ENCODE data around the gene BICRAL. TPM values are rescaled to one million over a fixed set of nuclear protein-coding genes. Genes with fewer than 3 reads are reported as not detected.
"Not testable (repeated sequence)": the region's sequence is repeated elsewhere in the genome, so short reads cannot be mapped to it uniquely, and the experiment has no call there.

BICRAL gene
- total and polyA plus RNA-seq, 9 of the 15 experiments (the other 6 are each of a cell fraction or from before 2014, with no cell fraction given) = 1.2 to 11.9 (median 5.6) TPM

DNA sequence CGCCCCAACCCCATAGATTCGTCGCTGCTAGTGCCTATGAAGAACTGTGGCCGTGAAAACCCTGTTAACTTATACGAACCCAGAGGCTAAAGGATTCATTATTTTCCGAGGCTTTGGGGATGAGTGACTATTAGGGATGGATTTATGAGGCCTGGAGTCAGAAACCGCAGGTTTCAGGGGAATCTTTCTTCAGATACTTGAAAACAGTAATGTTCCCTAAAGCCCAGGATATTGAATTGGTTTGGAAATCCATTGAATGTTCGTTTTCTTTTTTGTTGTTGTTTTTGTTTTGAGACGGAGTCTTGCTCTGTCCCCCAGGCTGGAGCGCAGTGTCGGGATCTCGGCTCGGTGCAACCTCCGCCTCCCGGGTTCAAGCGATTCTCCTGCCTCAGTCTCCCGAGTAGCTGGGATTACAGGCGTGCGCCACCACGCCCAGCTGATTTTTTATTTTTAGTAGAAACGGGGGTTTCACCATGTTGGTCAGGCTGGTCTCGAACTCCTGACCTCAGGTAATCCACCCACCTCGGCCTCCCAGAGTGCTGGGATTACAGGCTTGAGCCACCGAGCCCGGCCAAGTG is 98.5 kb downstream of the BICRAL start (continued):
- TF ChIP-seq, protein P1, sequence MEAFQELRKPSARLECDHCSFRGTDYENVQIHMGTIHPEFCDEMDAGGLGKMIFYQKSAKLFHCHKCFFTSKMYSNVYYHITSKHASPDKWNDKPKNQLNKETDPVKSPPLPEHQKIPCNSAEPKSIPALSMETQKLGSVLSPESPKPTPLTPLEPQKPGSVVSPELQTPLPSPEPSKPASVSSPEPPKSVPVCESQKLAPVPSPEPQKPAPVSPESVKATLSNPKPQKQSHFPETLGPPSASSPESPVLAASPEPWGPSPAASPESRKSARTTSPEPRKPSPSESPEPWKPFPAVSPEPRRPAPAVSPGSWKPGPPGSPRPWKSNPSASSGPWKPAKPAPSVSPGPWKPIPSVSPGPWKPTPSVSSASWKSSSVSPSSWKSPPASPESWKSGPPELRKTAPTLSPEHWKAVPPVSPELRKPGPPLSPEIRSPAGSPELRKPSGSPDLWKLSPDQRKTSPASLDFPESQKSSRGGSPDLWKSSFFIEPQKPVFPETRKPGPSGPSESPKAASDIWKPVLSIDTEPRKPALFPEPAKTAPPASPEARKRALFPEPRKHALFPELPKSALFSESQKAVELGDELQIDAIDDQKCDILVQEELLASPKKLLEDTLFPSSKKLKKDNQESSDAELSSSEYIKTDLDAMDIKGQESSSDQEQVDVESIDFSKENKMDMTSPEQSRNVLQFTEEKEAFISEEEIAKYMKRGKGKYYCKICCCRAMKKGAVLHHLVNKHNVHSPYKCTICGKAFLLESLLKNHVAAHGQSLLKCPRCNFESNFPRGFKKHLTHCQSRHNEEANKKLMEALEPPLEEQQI (IDR thresholded peaks at IDR 0.05) = 0 out of 2 replicates have a peak, but pooled peaks have one; percentile 2
- TF ChIP-seq CHD1 (IDR thresholded peaks at IDR 0.05; ENCODE audit: low read length) = peak; percentile 88
- TF ChIP-seq NR2C2 (CRISPR knock-in tag; IDR thresholded peaks at IDR 0.05) = not testable (repeated sequence)
- peak; percentile 34; the same call in 1 of the 2 replicates for TF ChIP-seq NR2C2 (tag; IDR thresholded peaks at IDR 0.05)
- peak; percentile 12; the same call in 1 of the 2 replicates for TF ChIP-seq ZNF263 (CRISPR knock-in tag; IDR thresholded peaks at IDR 0.05; ENCODE audit: borderline replicate concordance)
- TF ChIP-seq, protein P2, sequence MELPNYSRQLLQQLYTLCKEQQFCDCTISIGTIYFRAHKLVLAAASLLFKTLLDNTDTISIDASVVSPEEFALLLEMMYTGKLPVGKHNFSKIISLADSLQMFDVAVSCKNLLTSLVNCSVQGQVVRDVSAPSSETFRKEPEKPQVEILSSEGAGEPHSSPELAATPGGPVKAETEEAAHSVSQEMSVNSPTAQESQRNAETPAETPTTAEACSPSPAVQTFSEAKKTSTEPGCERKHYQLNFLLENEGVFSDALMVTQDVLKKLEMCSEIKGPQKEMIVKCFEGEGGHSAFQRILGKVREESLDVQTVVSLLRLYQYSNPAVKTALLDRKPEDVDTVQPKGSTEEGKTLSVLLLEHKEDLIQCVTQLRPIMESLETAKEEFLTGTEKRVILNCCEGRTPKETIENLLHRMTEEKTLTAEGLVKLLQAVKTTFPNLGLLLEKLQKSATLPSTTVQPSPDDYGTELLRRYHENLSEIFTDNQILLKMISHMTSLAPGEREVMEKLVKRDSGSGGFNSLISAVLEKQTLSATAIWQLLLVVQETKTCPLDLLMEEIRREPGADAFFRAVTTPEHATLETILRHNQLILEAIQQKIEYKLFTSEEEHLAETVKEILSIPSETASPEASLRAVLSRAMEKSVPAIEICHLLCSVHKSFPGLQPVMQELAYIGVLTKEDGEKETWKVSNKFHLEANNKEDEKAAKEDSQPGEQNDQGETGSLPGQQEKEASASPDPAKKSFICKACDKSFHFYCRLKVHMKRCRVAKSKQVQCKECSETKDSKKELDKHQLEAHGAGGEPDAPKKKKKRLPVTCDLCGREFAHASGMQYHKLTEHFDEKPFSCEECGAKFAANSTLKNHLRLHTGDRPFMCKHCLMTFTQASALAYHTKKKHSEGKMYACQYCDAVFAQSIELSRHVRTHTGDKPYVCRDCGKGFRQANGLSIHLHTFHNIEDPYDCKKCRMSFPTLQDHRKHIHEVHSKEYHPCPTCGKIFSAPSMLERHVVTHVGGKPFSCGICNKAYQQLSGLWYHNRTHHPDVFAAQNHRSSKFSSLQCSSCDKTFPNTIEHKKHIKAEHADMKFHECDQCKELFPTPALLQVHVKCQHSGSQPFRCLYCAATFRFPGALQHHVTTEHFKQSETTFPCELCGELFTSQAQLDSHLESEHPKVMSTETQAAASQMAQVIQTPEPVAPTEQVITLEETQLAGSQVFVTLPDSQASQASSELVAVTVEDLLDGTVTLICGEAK (IDR thresholded peaks at IDR 0.05) = peak; percentile 49; the same call in 1 of the 2 replicates
- TF ChIP-seq, protein P2 (CRISPR knock-in tag; IDR thresholded peaks at IDR 0.05) = not testable (repeated sequence)
- peak; percentile 67 for TF ChIP-seq ADNP (tag; IDR thresholded peaks at IDR 0.05)
- 0 out of 2 replicates have a peak, but pooled peaks have one; percentile 40 for TF ChIP-seq ZNF12 (CRISPR knock-in tag; IDR thresholded peaks at IDR 0.05)
- TF ChIP-seq PHB2 (IDR thresholded peaks at IDR 0.05; ENCODE audit: low read depth) = 0 out of 2 replicates have a peak, but pooled peaks have one; percentile 0
- 0 out of 2 replicates have a peak, but pooled peaks have one; percentile 5 for TF ChIP-seq NCOA1 (IDR thresholded peaks at IDR 0.05; ENCODE audit: low read depth)
- peak; percentile 25; the same call in 1 of the 2 replicates for TF ChIP-seq ILF3 (IDR thresholded peaks at IDR 0.05; ENCODE audit: borderline replicate concordance)
- TF ChIP-seq, protein P3, sequence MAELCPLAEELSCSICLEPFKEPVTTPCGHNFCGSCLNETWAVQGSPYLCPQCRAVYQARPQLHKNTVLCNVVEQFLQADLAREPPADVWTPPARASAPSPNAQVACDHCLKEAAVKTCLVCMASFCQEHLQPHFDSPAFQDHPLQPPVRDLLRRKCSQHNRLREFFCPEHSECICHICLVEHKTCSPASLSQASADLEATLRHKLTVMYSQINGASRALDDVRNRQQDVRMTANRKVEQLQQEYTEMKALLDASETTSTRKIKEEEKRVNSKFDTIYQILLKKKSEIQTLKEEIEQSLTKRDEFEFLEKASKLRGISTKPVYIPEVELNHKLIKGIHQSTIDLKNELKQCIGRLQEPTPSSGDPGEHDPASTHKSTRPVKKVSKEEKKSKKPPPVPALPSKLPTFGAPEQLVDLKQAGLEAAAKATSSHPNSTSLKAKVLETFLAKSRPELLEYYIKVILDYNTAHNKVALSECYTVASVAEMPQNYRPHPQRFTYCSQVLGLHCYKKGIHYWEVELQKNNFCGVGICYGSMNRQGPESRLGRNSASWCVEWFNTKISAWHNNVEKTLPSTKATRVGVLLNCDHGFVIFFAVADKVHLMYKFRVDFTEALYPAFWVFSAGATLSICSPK (IDR thresholded peaks at IDR 0.05; ENCODE audit: borderline replicate concordance) = 0 out of 2 replicates have a peak, but pooled peaks have one; percentile 76
- TF ChIP-seq ELF4 (CRISPR knock-in tag; IDR thresholded peaks at IDR 0.05) = 0 out of 2 replicates have a peak, but pooled peaks have one; percentile 60
- TF ChIP-seq NR1H2 (CRISPR knock-in tag; IDR thresholded peaks at IDR 0.05) = 0 out of 2 replicates have a peak, but pooled peaks have one; percentile 2

All from K562 (cell line).